Osteoblast (primary cell): ENCODE measurements around the gene APOBEC3C. TPM values are rescaled to one million over a fixed set of nuclear protein-coding genes. Genes with fewer than 3 reads are reported as not detected.
A peak's percentile ranks its signal among the peaks of the same experiment; 100 is the strongest.
"Not testable (repeated sequence)": the region's sequence is repeated elsewhere in the genome, so short reads cannot be mapped to it uniquely, and the experiment has no call there.

Experiments
- DNase-seq: peaks from one replicate; pipeline ENCODE4 v3.0.0; 2011; ENCODE audit warnings: low spot score, mixed read lengths; ENCODE audit not compliant: insufficient read length; ENCODE audit errors: missing footprints
- H2AFZ ChIP-seq: 2 replicates; pipeline ENCODE4 v1.6.0; 2011; ENCODE audit warnings: mild to moderate bottlenecking, low read length
- H3K27ac ChIP-seq: 2 replicates; pipeline ENCODE4 v1.5.1; 2011; ENCODE audit warnings: mild to moderate bottlenecking, low read depth, low read length, moderate library complexity
- H3K27me3 ChIP-seq: 2 replicates; pipeline ENCODE4 v1.6.0; 2012; ENCODE audit warnings: mild to moderate bottlenecking, control low read depth, inconsistent platforms, low read length, moderate library complexity; ENCODE audit not compliant: insufficient read depth
- H3K36me3 ChIP-seq: 2 replicates; pipeline ENCODE4 v1.5.1; 2011; ENCODE audit warnings: mild to moderate bottlenecking, low read length, control low read depth, moderate library complexity; ENCODE audit not compliant: insufficient read depth
- H3K4me1 ChIP-seq: 2 replicates; pipeline ENCODE4 v1.5.1; 2011; ENCODE audit warnings: mild to moderate bottlenecking, low read length, control low read depth, moderate library complexity; ENCODE audit not compliant: insufficient read depth
- H3K4me2 ChIP-seq: 2 replicates; pipeline ENCODE4 v1.6.0; 2011; ENCODE audit warnings: mild to moderate bottlenecking, low read length; ENCODE audit not compliant: insufficient read depth
- H3K4me3 ChIP-seq: fragments of 200-600 bp; sonication (generic); 3 replicates; pipeline ENCODE4 v1.5.1; 2012; ENCODE audit warnings: mild to moderate bottlenecking, low read length, inconsistent platforms; ENCODE audit not compliant: insufficient read depth
- H3K79me2 ChIP-seq: 2 replicates; pipeline ENCODE4 v1.6.0; 2012; ENCODE audit warnings: mild to moderate bottlenecking, low read length, control low read depth, inconsistent platforms; ENCODE audit not compliant: insufficient read depth
- H3K9me3 ChIP-seq: 2 replicates; pipeline ENCODE4 v1.5.1; 2011; ENCODE audit warnings: low read depth, low read length, control low read depth
- H4K20me1 ChIP-seq: 2 replicates; pipeline ENCODE4 v1.6.0; 2012; ENCODE audit warnings: mild to moderate bottlenecking, low read length, control low read depth; ENCODE audit not compliant: insufficient read depth
- CTCF ChIP-seq: IDR thresholded peaks from 2 replicates; pipeline ENCODE4 v1.5.1; 2011; ENCODE audit warnings: mild to moderate bottlenecking, low read depth, low read length, moderate library complexity; ENCODE audit errors: extremely low read depth
- total RNA-seq: library from RNA; depleted of rRNA; stranded (reverse); fragments of >200 nt; gene quantifications from 2 replicates; pipeline ENCODE4 v1.2.3, GENCODE V29; 2012

Gene APOBEC3C
- total RNA-seq, 1 donor, result 16.6 TPM

- no peak overlapping the region for H2AFZ ChIP-seq
- H3K27me3 ChIP-seq, result no peaks in the 10 kb centered on the region
- H3K4me3 ChIP-seq, result no peak overlapping the region
- H4K20me1 ChIP-seq, result no peaks in the 10 kb centered on the region
- no peak overlapping the region for H3K27ac ChIP-seq
- no peaks in the 10 kb centered on the region for H3K9me3 ChIP-seq
- H3K79me2 ChIP-seq, result peaks cover 7% of the 10 kb centered on the region
- H3K36me3 ChIP-seq, result no peaks in the 10 kb centered on the region
- H3K4me2 ChIP-seq, result no peak overlapping the region
- DNase-seq, result no peak
- no peak for TF ChIP-seq CTCF
- peaks cover 6% of the 10 kb centered on the region for H3K4me1 ChIP-seq
Observed at GRCh38 chr22:39010946-39011345, 3.1 kb upstream of the APOBEC3C start.

GRCh38 chr22:39012533-39013511 is 1.2 kb upstream of the APOBEC3C start:
- Histone ChIP-seq H2AFZ (no peak overlapping the region), H3K27ac (no peak overlapping the region), H3K4me2 (no peak overlapping the region), H3K79me2 (peaks cover 12% of the 10 kb centered on the region), H3K27me3 (no peaks in the 10 kb centered on the region), H3K4me3 (no peak overlapping the region), H3K9me3 (no peaks in the 10 kb centered on the region), H3K4me1 (peaks cover 6% of the 10 kb centered on the region), H4K20me1 (no peaks in the 10 kb centered on the region), H3K36me3 (no peaks in the 10 kb centered on the region)
- DNase-seq, result no peak
- no peak for TF ChIP-seq CTCF

- Histone ChIP-seq H2AFZ (peak overlapping the region; percentile 84), H3K4me3 (peak overlapping the region; percentile 74), H3K79me2 (peaks cover 12% of the 10 kb centered on the region), H3K4me2 (peak overlapping the region; percentile 87)
- not testable (repeated sequence) for DNase-seq, H3K27me3 ChIP-seq, H3K9me3 ChIP-seq, H3K36me3 ChIP-seq, H4K20me1 ChIP-seq, H3K4me1 ChIP-seq, H3K27ac ChIP-seq
Observed at GRCh38 chr22:39013561-39013941, 506 bp upstream of the APOBEC3C start.

- Histone ChIP-seq H3K4me3 (peak overlapping the region; percentile 74), H3K27ac (peak overlapping the region; percentile 13), H3K79me2 (peaks cover 12% of the 10 kb centered on the region), H3K4me2 (peak overlapping the region; percentile 87), H2AFZ (peak overlapping the region; percentile 65)
- H3K4me1 ChIP-seq, DNase-seq, H3K36me3 ChIP-seq, H4K20me1 ChIP-seq, H3K9me3 ChIP-seq, H3K27me3 ChIP-seq: not testable (repeated sequence)
Observed at GRCh38 chr22:39014723-39015121, 665 bp downstream of the APOBEC3C start.

GRCh38 chr22:39016592-39016991 is 2.5 kb downstream of the APOBEC3C start:
- Histone ChIP-seq H3K4me3 (no peak overlapping the region), H2AFZ (no peak overlapping the region), H3K27me3 (no peaks in the 10 kb centered on the region), H3K4me1 (peaks cover 6% of the 10 kb centered on the region), H3K9me3 (no peaks in the 10 kb centered on the region), H3K4me2 (no peak overlapping the region), H3K79me2 (peaks cover 12% of the 10 kb centered on the region), H4K20me1 (no peaks in the 10 kb centered on the region), H3K27ac (no peak overlapping the region), H3K36me3 (no peaks in the 10 kb centered on the region)
- peak; percentile 41 for DNase-seq
- no peak for TF ChIP-seq CTCF
